ENCODE data around the gene LARP4B. TPM values are rescaled to one million over a fixed set of nuclear protein-coding genes. Genes with fewer than 3 reads are reported as not detected.

LARP4B gene
- total and polyA plus RNA-seq, 2 experiments from 2014 or later = 18.3 to 52.3 TPM

- Histone ChIP-seq H4K20me1 (replicated peaks; ENCODE audit: insufficient read depth) (peaks cover 70% of the 10 kb centered on the region), H3F3A (replicated peaks; ENCODE audit: low read depth) (no peaks in the 10 kb centered on the region), H3K36me3 (ENCODE audit: insufficient read depth) (no peaks in the 10 kb centered on the region), H3K4me3 (no peak overlapping the region), H3K4me2 (no peak overlapping the region), H3K9me2 (ENCODE audit: insufficient read depth) (no peaks in the 10 kb centered on the region), H3K27ac (ENCODE audit: low read depth) (peak overlapping the region; percentile 18; the same call in 1 of the 2 replicates), H3K4me1 (ENCODE audit: insufficient read depth) (no peaks in the 10 kb centered on the region; the same call in 1 of the 2 replicates), H2AFZ (no peak overlapping the region), H3K79me2 (replicated peaks; ENCODE audit: insufficient read depth) (peaks cover 100% of the 10 kb centered on the region), H3K27me3 (ENCODE audit: insufficient read depth) (no peaks in the 10 kb centered on the region)
- ATAC-seq (no peak), DNase-seq (ENCODE audit: low spot score) (no peak)
- Mint-ChIP-seq H3K27me3 (ENCODE audit: insufficient read depth, low read depth, poor library complexity) (peaks cover 1% of the 10 kb centered on the region), H3K27ac (no peak overlapping the region), H3K36me3 (ENCODE audit: low read depth) (peaks cover 19% of the 10 kb centered on the region; the same call in 2 of the 3 replicates), H3K4me1 (peaks cover 5% of the 10 kb centered on the region), H3K4me3 (no peak overlapping the region), H3K9me3 (no peaks in the 10 kb centered on the region)
- TF ChIP-seq ETS1 (IDR thresholded peaks at IDR 0.05) (no peak), EZH2 (IDR thresholded peaks at IDR 0.05; ENCODE audit: low read depth, unreplicated experiment) (no peak), CTCF (conservative IDR thresholded peaks at IDR 0.05; ENCODE audit: low read depth in 2 of 2) (no peak), CREB1 (CRISPR knock-in tag; IDR thresholded peaks at IDR 0.05; ENCODE audit: low read depth) (no peak), STAT1 (IDR thresholded peaks at IDR 0.05; ENCODE audit: unreplicated experiment) (no peak), POLR2AphosphoS5 (IDR thresholded peaks at IDR 0.05; ENCODE audit: low read depth) (no peak), ZNF331 (CRISPR knock-in tag; IDR thresholded peaks at IDR 0.05; ENCODE audit: low read depth) (no peak), EZH2phosphoT487 (IDR thresholded peaks at IDR 0.05; ENCODE audit: unreplicated experiment) (no peak)
- TF ChIP-seq, protein P1, sequence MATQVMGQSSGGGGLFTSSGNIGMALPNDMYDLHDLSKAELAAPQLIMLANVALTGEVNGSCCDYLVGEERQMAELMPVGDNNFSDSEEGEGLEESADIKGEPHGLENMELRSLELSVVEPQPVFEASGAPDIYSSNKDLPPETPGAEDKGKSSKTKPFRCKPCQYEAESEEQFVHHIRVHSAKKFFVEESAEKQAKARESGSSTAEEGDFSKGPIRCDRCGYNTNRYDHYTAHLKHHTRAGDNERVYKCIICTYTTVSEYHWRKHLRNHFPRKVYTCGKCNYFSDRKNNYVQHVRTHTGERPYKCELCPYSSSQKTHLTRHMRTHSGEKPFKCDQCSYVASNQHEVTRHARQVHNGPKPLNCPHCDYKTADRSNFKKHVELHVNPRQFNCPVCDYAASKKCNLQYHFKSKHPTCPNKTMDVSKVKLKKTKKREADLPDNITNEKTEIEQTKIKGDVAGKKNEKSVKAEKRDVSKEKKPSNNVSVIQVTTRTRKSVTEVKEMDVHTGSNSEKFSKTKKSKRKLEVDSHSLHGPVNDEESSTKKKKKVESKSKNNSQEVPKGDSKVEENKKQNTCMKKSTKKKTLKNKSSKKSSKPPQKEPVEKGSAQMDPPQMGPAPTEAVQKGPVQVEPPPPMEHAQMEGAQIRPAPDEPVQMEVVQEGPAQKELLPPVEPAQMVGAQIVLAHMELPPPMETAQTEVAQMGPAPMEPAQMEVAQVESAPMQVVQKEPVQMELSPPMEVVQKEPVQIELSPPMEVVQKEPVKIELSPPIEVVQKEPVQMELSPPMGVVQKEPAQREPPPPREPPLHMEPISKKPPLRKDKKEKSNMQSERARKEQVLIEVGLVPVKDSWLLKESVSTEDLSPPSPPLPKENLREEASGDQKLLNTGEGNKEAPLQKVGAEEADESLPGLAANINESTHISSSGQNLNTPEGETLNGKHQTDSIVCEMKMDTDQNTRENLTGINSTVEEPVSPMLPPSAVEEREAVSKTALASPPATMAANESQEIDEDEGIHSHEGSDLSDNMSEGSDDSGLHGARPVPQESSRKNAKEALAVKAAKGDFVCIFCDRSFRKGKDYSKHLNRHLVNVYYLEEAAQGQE (IDR thresholded peaks at IDR 0.05; ENCODE audit: unreplicated experiment) = no peak
Measured at GRCh38 chr10:919481-919880, 12.0 kb downstream of the LARP4B start.

DNA sequence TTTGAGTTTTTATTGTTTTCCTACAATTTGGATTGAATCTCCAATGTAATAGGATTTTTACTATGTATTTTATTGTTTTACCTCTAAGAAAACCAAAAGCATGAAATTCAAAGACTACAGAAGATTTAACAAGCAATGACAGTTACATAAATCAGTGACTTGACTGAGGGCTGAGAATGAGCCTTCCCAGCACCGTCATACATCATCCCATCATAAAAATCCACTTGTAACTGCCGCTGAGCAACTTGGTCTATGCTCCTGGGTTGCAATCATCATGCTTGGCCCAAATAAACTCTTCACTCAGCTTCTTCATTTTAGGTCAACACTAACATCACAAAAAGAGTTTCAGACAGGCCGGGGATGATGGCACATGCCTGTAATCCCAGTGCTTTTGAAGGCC is 13.5 kb downstream of the LARP4B start:
- H3F3A ChIP-seq (replicated peaks; ENCODE audit: low read depth) = no peaks in the 10 kb centered on the region
- no peak overlapping the region for H3K4me3 ChIP-seq
- H3K4me1 ChIP-seq (ENCODE audit: insufficient read depth) = no peaks in the 10 kb centered on the region; the same call in 1 of the 2 replicates
- H3K27me3 Mint-ChIP-seq (ENCODE audit: insufficient read depth, low read depth, poor library complexity) = no peaks in the 10 kb centered on the region
- H3K9me3 Mint-ChIP-seq = no peaks in the 10 kb centered on the region
- H3K27me3 ChIP-seq (ENCODE audit: insufficient read depth) = no peaks in the 10 kb centered on the region
- no peaks in the 10 kb centered on the region for H3K4me1 Mint-ChIP-seq
- H3K4me2 ChIP-seq = no peak overlapping the region
- no peak overlapping the region for H3K27ac Mint-ChIP-seq
- H3K36me3 ChIP-seq (ENCODE audit: insufficient read depth) = no peaks in the 10 kb centered on the region
- H3K9me2 ChIP-seq (ENCODE audit: insufficient read depth) = no peaks in the 10 kb centered on the region
- DNase-seq (ENCODE audit: low spot score) = no peak
- H3K4me3 Mint-ChIP-seq = no peak overlapping the region
- H3K27ac ChIP-seq (ENCODE audit: low read depth) = no peak overlapping the region
- H3K36me3 Mint-ChIP-seq (ENCODE audit: low read depth) = peaks cover 16% of the 10 kb centered on the region; the same call in 2 of the 3 replicates
- ATAC-seq = no peak
- H2AFZ ChIP-seq = no peak overlapping the region
- peaks cover 100% of the 10 kb centered on the region for H3K79me2 ChIP-seq (replicated peaks; ENCODE audit: insufficient read depth)
- peaks cover 60% of the 10 kb centered on the region for H4K20me1 ChIP-seq (replicated peaks; ENCODE audit: insufficient read depth)
- TF ChIP-seq EZH2phosphoT487 (IDR thresholded peaks at IDR 0.05; ENCODE audit: unreplicated experiment) = no peak
- no peak for TF ChIP-seq EZH2 (IDR thresholded peaks at IDR 0.05; ENCODE audit: low read depth, unreplicated experiment)
- TF ChIP-seq CTCF (conservative IDR thresholded peaks at IDR 0.05; ENCODE audit: low read depth in 2 of 2) = no peak
- no peak for TF ChIP-seq NANOG (IDR thresholded peaks at IDR 0.05; ENCODE audit: borderline replicate concordance)
- TF ChIP-seq ZNF331 (CRISPR knock-in tag; IDR thresholded peaks at IDR 0.05; ENCODE audit: low read depth) = no peak
- TF ChIP-seq, protein P1 (IDR thresholded peaks at IDR 0.05; ENCODE audit: unreplicated experiment) = no peak
- TF ChIP-seq STAT1 (IDR thresholded peaks at IDR 0.05; ENCODE audit: unreplicated experiment) = no peak
